HEK293T (cell line): Measurements from ENCODE around the gene ARHGEF28.

Source experiments
- CTBP1 ChIP-seq: fragments of 450-650 bp; IDR thresholded peaks from 2 replicates; pipeline ENCODE4 v1.6.1; 2016; ENCODE audit warnings: borderline replicate concordance
- ELF4 ChIP-seq: fragments of 450-650 bp; IDR thresholded peaks from 2 replicates; pipeline ENCODE4 v1.6.1; 2017; ENCODE audit warnings: antibody characterized with exemption
- FOXM1 ChIP-seq: fragments of 450-650 bp; IDR thresholded peaks from 2 replicates; pipeline ENCODE4 v1.6.1; 2017; ENCODE audit warnings: mild to moderate bottlenecking, borderline replicate concordance
- SP1 ChIP-seq: fragments of 450-650 bp; IDR thresholded peaks from 2 replicates; pipeline ENCODE4 v1.6.1; 2017
- SUZ12 ChIP-seq: fragments of 450-650 bp; IDR thresholded peaks from 2 replicates; pipeline ENCODE4 v1.6.1; 2016; ENCODE audit warnings: mild to moderate bottlenecking

DNA sequence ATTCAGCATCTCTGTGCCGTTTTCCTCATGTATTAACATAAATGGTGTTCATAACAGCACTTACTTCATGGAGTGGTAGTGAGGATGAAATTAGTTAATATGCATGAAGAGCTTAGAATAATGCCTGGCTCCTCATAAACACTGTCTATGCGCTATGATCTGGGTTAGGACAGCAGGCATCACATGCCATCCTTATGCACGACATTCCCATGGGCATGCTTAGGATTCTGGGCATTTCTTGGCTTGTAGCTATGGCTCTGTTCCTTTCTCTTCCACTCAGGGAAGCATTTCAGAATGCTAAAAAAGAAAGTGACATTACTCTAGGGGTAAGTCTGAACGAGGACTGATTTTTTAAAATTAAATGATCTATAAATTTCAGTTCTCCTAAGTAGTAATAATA is 349.8 kb downstream of the ARHGEF28 start:
- TF ChIP-seq FOXM1 = no peak
- no peak for TF ChIP-seq CTBP1
- no peak for TF ChIP-seq SP1
- no peak for TF ChIP-seq ELF4
- no peak for TF ChIP-seq SUZ12
